Activated CD4-positive, alpha-beta T cell treated with anti-CD3 and anti-CD28 coated beads, Interleukin-2, amount 10 ng/mL, durations not matched to agents 24 days and 14 days (primary cell): ENCODE data around the gene LIPC. TPM values are rescaled to one million over a fixed set of nuclear protein-coding genes. Genes with fewer than 3 reads are reported as not detected.

Experiments
- DNase-seq: peaks from one replicate; pipeline ENCODE4 v3.0.0; 2022
- H3K27ac Mint-ChIP-seq: one replicate; pipeline ENCODE4 v1.8.0; 2022; ENCODE audit warnings: mild to moderate bottlenecking, mixed read lengths
- H3K27me3 Mint-ChIP-seq: one replicate; pipeline ENCODE4 v1.8.0; 2022; ENCODE audit warnings: mixed read lengths
- H3K36me3 Mint-ChIP-seq: one replicate; pipeline ENCODE4 v1.8.0; 2022; ENCODE audit warnings: low read depth, mild to moderate bottlenecking, mixed read lengths
- H3K4me1 Mint-ChIP-seq: one replicate; pipeline ENCODE4 v1.8.0; 2021; ENCODE audit warnings: mixed read lengths
- H3K4me3 Mint-ChIP-seq: one replicate; pipeline ENCODE4 v1.8.0; 2022; ENCODE audit warnings: mild to moderate bottlenecking, moderate library complexity, mixed read lengths
- H3K9me3 Mint-ChIP-seq: one replicate; pipeline ENCODE4 v1.8.0; 2021; ENCODE audit warnings: mixed read lengths
- intact Hi-C: fragments of 100-400 bp; cut with micrococcal nuclease; formaldehyde crosslinking; loops from one replicate; pipeline ENCODE4 v1.15.1; 2023
- total RNA-seq: library from RNA; stranded (reverse); gene quantifications from 2 replicates; pipeline ENCODE4 v1.2.3, GENCODE V29; 2022

LIPC gene
- total RNA-seq, 1 donor from 2014 or later: 0.93 TPM

- Mint-ChIP-seq H3K27me3 (no peaks in the 10 kb centered on the region), H3K27ac (no peak overlapping the region), H3K4me3 (no peak overlapping the region), H3K4me1 (peaks cover 10% of the 10 kb centered on the region), H3K36me3 (peaks cover 57% of the 10 kb centered on the region), H3K9me3 (peaks cover 6% of the 10 kb centered on the region)
- DNase-seq: no peak
- intact Hi-C loops: no loop called here
Observed at GRCh38 chr15:58604455-58604923, 172.7 kb downstream of the LIPC start.

DNA sequence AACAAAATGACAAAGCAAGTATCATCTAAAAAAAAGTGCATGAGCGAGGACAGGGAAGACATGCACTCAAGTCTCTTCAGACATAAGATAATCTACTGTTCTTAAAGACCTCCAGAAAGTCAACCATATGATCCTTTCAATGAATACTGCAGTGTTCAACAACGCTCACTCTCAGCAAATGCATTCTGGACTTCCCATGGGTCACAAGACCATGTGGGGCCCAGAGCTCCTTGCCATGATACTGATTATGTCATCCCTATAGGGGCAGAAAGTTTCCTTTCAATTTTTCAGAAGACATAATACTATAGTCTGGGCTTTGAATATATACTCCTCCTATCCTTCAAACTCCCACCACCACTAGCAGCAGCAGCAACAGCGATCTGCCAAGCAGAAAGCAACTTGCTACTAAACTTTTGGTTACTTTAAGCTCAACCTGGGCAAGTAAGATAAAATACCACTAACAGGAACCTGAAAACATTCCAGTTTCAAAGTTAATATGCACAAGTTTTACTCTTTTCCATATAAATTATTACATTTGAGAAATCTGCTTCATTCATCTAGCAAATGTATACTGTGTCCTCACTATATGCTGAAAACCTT lies 174.2 kb downstream of the LIPC start:
- intact Hi-C loops: no loop called here
- Mint-ChIP-seq H3K36me3 (peaks cover 64% of the 10 kb centered on the region), H3K27me3 (no peaks in the 10 kb centered on the region), H3K27ac (no peak overlapping the region), H3K4me1 (peaks cover 12% of the 10 kb centered on the region), H3K4me3 (no peak overlapping the region), H3K9me3 (peaks cover 6% of the 10 kb centered on the region)
- DNase-seq: no peak

- H3K27me3 Mint-ChIP-seq: no peaks in the 10 kb centered on the region
- H3K4me1 Mint-ChIP-seq: peaks cover 12% of the 10 kb centered on the region
- H3K4me3 Mint-ChIP-seq: no peak overlapping the region
- intact Hi-C loops: no loop called here
- H3K9me3 Mint-ChIP-seq: peaks cover 6% of the 10 kb centered on the region
- no peak for DNase-seq
- H3K27ac Mint-ChIP-seq: no peak overlapping the region
- H3K36me3 Mint-ChIP-seq: peaks cover 63% of the 10 kb centered on the region
Observed at GRCh38 chr15:58606577-58607080, 174.8 kb downstream of the LIPC start.

GRCh38 chr15:58608129-58608590 lies 176.4 kb downstream of the LIPC start:
- peaks cover 62% of the 10 kb centered on the region for H3K36me3 Mint-ChIP-seq
- intact Hi-C loops: no loop called here
- H3K9me3 Mint-ChIP-seq: peaks cover 6% of the 10 kb centered on the region
- H3K27me3 Mint-ChIP-seq: no peaks in the 10 kb centered on the region
- peak overlapping the region; percentile 2 for H3K27ac Mint-ChIP-seq
- no peak overlapping the region for H3K4me3 Mint-ChIP-seq
- peaks cover 16% of the 10 kb centered on the region for H3K4me1 Mint-ChIP-seq
- no peak for DNase-seq

DNA sequence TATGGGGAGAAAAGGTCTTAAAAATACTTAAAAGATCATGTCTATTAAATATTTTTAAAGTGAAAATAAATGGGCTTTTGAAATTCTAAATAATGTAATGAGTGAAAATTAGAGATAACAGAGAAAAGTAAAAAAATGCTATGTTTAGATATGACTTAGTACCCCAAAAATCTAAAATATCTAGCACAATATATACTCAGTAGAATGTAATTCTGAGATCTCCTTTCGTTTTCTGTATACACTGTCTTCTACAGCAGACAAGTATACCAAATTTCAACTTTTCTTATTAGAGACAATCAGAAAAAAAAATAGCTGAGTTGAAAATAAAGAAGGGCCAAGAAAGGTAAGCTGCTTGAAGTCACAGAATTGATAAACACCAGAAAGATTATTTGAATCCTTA lies 176.9 kb downstream of the LIPC start:
- Mint-ChIP-seq H3K36me3 (peaks cover 62% of the 10 kb centered on the region), H3K4me3 (no peak overlapping the region)

DNA sequence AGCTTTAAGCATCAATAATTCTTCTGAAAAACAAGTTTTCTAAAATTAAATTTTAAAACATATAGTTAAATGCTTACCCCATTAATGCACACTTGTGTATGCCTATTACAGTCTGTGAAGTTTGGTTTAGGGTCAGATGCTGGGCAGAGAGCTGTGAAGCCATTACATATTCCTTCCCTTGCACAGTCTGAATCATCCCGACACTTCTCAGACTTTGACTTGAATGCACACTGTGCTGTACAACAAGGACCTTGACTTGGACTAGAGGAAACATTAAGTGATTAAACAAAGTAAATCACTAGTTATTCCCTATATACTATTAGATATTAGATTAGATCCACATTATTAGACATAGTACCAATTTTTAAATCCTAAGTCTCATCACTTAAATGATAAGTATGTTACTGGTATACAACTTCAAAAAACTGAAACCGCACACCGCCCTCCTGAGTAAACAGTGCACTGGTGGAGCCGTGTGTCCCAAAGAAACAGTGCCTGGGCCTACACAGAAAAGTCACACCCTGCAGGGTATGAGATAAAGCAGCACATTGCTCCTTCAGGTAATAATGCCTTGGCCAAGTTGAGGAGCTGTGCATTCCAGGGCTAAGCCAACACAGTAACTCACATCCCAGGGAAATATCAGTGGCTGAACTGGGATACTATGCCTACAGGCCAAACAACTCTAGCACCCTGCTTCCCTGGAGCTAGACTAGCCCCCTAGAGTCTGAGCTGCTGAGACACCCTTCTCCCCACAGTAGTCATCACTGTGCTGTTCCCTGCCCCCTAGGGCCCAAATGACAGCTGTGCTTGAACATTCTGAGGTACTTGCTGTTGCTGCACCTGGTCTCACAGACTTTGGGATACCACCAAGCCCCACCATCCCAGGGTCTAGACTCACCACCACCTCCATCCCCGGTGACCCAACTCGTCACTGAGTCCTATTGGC lies 180.2 kb downstream of the LIPC start:
- no peak for DNase-seq
- Mint-ChIP-seq H3K9me3 (peaks cover 10% of the 10 kb centered on the region), H3K27ac (no peak overlapping the region), H3K36me3 (peaks cover 73% of the 10 kb centered on the region), H3K27me3 (no peaks in the 10 kb centered on the region), H3K4me1 (peaks cover 20% of the 10 kb centered on the region), H3K4me3 (no peak overlapping the region)
- intact Hi-C loops: no loop called here

More for the DNA sequence above, 176.9 kb downstream of the LIPC start:
- Mint-ChIP-seq H3K27ac (no peak overlapping the region), H3K27me3 (no peaks in the 10 kb centered on the region), H3K9me3 (peaks cover 3% of the 10 kb centered on the region), H3K4me1 (peaks cover 13% of the 10 kb centered on the region)
- intact Hi-C loops: no loop called here
- no peak for DNase-seq

- DNase-seq: no peak
- Mint-ChIP-seq H3K27me3 (no peaks in the 10 kb centered on the region), H3K27ac (no peak overlapping the region), H3K36me3 (peaks cover 68% of the 10 kb centered on the region), H3K9me3 (peaks cover 23% of the 10 kb centered on the region), H3K4me3 (no peak overlapping the region), H3K4me1 (peaks cover 15% of the 10 kb centered on the region)
- intact Hi-C loops: no loop called here
Observed at GRCh38 chr15:58616171-58616570, 184.4 kb downstream of the LIPC start.
